ENCODE results near the gene SLC8A2.

DNA sequence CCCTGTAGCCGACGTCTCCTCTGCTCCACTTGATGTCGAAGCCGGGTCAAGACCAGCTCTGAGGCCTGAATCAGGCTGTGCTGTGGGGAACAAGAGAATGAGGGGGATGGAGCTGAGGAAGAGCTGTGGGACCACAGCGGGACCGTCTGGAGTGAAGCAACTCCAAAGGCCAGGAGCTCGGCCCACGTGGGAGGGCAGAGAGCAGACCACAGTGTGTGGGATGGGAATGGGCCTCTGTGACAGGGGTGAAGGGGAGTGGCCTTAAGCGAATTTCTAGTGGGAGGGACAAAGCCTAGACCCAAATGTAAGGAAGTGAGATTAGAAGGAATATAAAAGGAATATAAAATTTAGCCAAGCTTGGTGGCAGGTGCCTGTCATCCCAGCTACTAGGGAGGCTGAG, 3.8 kb upstream of the SLC8A2 start:
- TF ChIP-seq ZNF331 (CRISPR knock-in tag; IDR thresholded peaks at IDR 0.05; ENCODE audit: low read depth) (no peak), CTCF (conservative IDR thresholded peaks at IDR 0.05; ENCODE audit: low read depth in 2 of 2) (no peak), EZH2 (IDR thresholded peaks at IDR 0.05; ENCODE audit: low read depth, unreplicated experiment) (no peak), POLR2AphosphoS5 (IDR thresholded peaks at IDR 0.05; ENCODE audit: low read depth) (no peak), EZH2phosphoT487 (IDR thresholded peaks at IDR 0.05; ENCODE audit: unreplicated experiment) (no peak), CREB1 (CRISPR knock-in tag; IDR thresholded peaks at IDR 0.05; ENCODE audit: low read depth) (no peak), REST (IDR thresholded peaks at IDR 0.05; ENCODE audit: unreplicated experiment) (no peak), STAT1 (IDR thresholded peaks at IDR 0.05; ENCODE audit: unreplicated experiment) (no peak), ZNF114 (CRISPR knock-in tag; IDR thresholded peaks at IDR 0.05) (no peak), ETS1 (IDR thresholded peaks at IDR 0.05) (no peak)
